ENCODE results near the gene CDT1.
"Not testable (repeated sequence)": the region's sequence is repeated elsewhere in the genome, so short reads cannot be mapped to it uniquely, and the experiment has no call there.

CDT1 gene

DNA sequence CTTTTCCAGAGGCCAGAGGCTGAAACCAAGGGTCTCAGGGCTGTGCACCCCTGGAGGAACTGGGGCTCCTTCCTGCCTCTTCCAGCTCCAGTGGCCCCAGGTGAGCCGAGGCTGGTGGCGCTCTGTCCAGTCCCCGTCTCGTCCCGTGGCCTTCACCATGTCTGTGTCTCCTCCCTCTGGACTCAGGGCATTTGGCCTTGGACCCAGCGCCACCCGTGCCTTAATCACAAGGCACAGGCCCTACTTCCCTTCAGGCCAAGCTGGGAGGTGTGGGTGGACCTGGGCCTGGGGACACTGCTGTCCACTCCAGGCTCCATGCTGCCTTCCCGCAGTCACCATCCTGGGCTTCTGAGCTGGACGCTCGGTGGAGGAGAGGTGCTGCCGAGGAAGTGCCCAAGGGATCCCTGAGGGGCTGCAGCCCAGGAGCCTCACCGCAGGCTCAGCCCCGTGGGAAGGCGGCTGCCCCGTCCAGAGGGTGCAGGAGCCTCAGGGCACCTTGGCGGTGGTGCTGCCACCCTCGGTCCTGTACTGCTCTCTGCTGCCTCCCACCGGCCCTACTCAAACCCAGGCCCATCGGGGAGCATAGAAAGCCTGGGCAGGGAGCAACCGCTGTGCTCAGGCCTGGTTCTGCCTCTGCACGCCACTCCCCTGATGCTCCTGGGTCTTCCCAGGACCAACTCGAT lies 17.7 kb downstream of the CDT1 start:
- Histone ChIP-seq H3K4me1 (ENCODE audit: insufficient read depth, low read length) (no peaks in the 10 kb centered on the region; the same call in 1 of the 2 replicates), H3K9me3 (ENCODE audit: control insufficient read depth, insufficient read depth, low read length) (no peaks in the 10 kb centered on the region), H3K9ac (ENCODE audit: low read depth, low read length) (no peak overlapping the region), H3K36me3 (ENCODE audit: insufficient read depth, low read length) (no peaks in the 10 kb centered on the region; the same call in 1 of the 2 replicates)

DNA sequence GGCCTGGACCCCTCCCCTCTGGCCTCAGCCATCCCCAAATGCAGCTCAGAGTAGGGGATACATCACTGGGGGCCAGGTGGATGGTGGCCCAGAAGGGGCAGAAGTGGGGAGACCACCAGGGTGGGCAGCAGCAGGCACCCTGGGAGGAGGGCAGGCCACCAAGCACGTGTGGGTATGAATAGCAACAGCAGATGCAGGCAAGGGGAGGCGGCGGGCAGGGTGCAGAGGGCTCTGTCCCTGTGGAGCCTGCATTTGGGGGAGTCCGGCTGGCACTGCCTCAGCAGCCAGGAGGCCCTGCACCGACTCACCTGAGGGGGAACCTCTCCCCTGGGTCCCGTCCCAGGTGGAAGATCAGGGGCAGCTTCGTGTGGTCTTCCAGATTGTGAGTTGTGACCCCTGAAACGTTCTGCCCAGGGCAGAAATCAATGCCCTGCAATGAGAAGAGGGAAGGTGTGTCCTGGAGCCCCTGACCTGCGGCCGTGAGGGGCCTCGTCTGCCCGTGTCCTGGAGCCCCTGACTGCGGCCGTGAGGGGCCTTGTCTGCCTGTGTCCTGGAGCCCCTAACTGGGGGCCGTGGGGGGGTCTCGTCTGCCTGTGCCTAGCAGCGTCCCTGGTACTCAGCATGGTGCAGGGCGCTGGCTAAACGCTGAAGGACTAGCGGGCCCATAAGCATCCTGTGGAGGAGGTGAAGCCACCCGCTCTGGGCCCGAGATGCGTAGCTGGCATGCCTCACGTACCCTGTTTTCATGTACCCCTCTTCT lies 18.9 kb downstream of the CDT1 start:
- Histone ChIP-seq H3K36me3 (ENCODE audit: insufficient read depth, low read length) (no peaks in the 10 kb centered on the region; the same call in 1 of the 2 replicates), H3K9me3 (ENCODE audit: control insufficient read depth, insufficient read depth, low read length) (no peaks in the 10 kb centered on the region), H3K9ac (ENCODE audit: low read depth, low read length) (no peak overlapping the region), H3K4me1 (ENCODE audit: insufficient read depth, low read length) (no peaks in the 10 kb centered on the region; the same call in 1 of the 2 replicates)

DNA sequence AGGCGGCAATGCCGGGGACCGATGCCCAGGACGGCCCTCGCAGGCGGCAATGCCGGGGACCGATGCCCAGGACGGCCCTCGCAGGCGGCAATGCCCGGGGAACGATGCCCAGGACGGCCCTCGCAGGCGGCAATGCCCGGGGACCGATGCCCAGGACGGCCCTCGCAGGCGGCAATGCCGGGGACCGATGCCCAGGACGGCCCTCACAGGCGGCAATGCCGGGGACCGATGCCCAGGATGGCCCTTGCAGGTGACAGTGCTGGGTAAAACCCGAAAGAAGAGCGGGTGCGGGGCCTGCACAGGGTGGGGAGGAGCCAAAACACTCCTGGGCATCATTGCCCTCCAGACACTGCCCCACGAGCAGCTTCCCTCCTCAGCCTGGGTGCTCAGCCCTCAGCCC lies 20.1 kb downstream of the CDT1 start:
- H3K9ac ChIP-seq (ENCODE audit: low read depth, low read length); H3K9me3 ChIP-seq (ENCODE audit: control insufficient read depth, insufficient read depth, low read length); H3K36me3 ChIP-seq (ENCODE audit: insufficient read depth, low read length); H3K4me1 ChIP-seq (ENCODE audit: insufficient read depth, low read length): not testable (repeated sequence)

DNA sequence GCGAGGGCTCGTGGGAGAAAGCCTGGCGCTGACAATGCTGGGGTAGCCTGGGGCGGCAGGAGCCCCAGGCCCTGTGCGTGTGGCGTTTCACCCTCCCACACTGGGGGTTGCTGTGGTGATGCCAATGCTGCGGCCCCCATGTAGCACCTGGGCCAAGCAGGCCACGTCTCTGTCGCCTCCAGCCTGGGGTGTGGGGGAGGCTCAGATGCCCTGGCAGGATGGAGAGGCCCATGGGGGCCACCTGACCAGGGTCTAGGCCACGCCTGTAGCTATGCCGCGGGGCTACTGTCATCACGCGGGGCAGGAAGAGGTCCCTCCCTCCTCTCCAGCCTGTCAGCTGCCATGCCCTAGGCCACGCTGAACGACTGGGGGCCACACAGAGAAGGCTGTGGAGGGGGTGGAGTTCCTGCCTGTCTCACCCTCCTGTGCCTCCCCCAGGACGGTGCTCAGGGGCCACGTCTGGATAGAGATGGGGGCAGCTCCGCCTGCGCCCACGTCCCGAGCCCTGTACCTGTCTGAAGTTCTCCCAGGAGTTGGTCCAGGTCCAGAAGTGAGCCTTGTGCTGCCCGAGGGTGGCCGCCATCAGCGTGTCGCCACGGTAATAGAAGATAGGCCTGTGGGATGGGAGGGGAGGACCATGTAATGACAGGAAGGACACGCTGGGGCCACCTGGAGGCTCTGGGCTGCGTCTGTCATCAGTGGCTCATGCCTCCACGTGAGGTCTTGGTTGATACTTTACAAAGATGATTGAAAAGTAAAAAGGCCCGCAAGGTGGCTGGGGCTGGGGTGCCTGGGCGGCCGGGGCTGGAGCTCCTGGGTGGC lies 20.9 kb downstream of the CDT1 start:
- no peak overlapping the region for H3K9ac ChIP-seq (ENCODE audit: low read depth, low read length)
- H3K4me1 ChIP-seq (ENCODE audit: insufficient read depth, low read length): no peaks in the 10 kb centered on the region
- H3K9me3 ChIP-seq (ENCODE audit: control insufficient read depth, insufficient read depth, low read length): no peaks in the 10 kb centered on the region
- H3K36me3 ChIP-seq (ENCODE audit: insufficient read depth, low read length): no peaks in the 10 kb centered on the region; the same call in 1 of the 2 replicates

DNA sequence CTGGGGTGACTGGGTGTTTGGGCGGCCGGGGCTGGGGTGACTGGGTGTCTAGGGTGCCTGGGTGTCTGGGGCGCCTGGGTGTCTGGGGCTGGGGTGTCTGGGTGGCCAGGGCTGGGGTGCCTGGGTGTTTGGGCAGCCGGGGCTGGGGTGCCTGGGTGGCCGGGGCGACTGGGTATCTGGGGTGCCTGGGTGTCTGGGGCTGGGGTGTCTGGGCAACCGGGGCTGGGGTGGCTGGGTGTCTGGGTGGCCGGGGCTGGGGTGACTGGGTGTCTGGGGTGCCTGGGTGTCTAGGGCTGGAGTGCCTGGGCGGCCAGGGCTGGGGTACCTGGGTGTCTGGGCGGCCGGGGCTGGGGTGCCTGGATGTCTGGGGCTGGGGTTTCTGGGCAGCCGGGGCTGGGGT lies 21.6 kb downstream of the CDT1 start:
- no peaks in the 10 kb centered on the region; the same call in 1 of the 2 replicates for H3K36me3 ChIP-seq (ENCODE audit: insufficient read depth, low read length)

DNA sequence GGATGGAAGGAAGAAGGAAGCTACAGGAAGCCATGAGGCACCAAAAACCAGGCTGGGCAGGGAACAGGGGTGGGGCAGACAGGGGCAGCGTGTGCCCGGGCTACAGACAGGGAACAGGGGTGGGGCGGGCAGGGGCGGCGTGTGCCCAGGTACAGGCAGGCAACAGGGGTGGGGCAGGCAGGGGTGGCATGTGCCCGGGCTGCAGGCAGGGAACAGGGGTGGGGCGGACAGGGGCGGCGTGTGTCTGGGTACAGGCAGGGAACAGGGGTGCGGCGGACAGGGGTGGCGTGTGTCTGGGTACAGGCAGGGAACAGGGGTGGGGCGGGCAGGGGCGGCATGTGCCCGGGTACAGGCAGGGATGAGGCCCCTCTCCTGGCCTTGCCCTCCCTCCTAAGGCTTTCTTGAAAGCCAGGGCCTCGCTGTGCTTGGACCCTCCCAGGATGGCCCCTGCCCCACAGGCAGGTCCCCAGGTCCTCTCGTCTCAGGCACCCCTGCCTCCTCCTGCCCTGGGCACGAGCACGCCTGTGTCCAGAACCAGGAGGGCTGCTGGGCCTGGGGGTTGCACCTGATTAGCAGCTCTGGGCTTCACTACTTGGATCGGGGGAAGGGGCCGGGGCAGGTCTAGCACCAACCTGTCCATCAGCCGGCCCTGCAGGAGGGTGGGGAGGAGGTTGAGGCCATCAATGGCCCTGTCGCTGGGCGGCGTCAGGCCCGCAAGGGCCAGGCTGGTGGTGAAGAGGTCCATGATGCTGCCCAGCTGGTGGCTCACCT lies 22.7 kb downstream of the CDT1 start:
- Histone ChIP-seq H3K4me1 (ENCODE audit: insufficient read depth, low read length) (no peaks in the 10 kb centered on the region), H3K9me3 (ENCODE audit: control insufficient read depth, insufficient read depth, low read length) (no peaks in the 10 kb centered on the region), H3K36me3 (ENCODE audit: insufficient read depth, low read length) (no peaks in the 10 kb centered on the region; the same call in 1 of the 2 replicates), H3K9ac (ENCODE audit: low read depth, low read length) (no peak overlapping the region)

More for the DNA sequence above, 21.6 kb downstream of the CDT1 start:
- Histone ChIP-seq H3K9me3 (ENCODE audit: control insufficient read depth, insufficient read depth, low read length) (no peaks in the 10 kb centered on the region), H3K9ac (ENCODE audit: low read depth, low read length) (no peak overlapping the region), H3K4me1 (ENCODE audit: insufficient read depth, low read length) (no peaks in the 10 kb centered on the region)

DNA sequence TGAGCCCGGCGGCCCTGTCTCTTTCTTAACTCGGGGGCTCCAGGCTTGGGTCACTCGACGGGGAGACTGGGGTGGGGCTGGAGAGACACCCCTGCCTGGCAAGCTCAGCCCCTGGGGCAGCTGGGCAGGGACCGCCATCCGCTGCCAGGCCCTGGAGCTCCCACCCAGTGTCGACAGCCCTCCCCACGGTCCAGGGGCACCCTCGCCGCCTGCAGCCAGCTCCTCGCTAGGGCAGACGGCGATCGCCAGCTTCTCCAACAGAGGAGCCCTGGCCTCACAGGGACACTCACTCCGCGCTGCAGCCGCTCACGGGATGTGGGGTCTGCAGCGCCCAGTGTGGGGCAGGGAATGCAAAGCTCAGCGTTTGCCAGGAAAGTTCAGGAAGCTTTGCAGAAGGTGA lies 24.1 kb downstream of the CDT1 start:
- no peak overlapping the region for H3K9ac ChIP-seq (ENCODE audit: low read depth, low read length)
- H3K36me3 ChIP-seq (ENCODE audit: insufficient read depth, low read length): no peaks in the 10 kb centered on the region; the same call in 1 of the 2 replicates
- no peaks in the 10 kb centered on the region for H3K9me3 ChIP-seq (ENCODE audit: control insufficient read depth, insufficient read depth, low read length)
- H3K4me1 ChIP-seq (ENCODE audit: insufficient read depth, low read length): no peaks in the 10 kb centered on the region

DNA sequence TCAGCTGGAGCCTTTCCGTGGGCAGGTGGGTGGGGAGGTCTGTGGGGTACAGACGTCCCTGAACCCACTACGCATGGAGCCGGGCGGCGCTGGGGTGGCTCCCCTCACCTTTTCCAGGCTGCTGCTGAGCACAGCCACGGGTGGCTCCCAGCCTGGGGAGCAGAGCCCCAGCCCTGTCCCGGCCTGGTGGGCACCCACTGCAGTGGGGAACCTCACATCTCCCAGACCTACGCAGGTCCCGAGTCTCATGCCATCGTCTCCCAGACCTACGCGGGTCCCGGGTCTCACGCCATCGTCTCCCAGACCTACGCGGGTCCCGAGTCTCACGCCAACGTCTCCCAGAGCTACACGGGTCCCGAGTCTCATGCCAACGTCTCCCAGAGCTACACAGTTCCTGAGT lies 25.1 kb downstream of the CDT1 start:
- Histone ChIP-seq H3K4me1 (ENCODE audit: insufficient read depth, low read length) (no peaks in the 10 kb centered on the region), H3K9ac (ENCODE audit: low read depth, low read length) (no peak overlapping the region), H3K9me3 (ENCODE audit: control insufficient read depth, insufficient read depth, low read length) (no peaks in the 10 kb centered on the region), H3K36me3 (ENCODE audit: insufficient read depth, low read length) (no peaks in the 10 kb centered on the region; the same call in 1 of the 2 replicates)

DNA sequence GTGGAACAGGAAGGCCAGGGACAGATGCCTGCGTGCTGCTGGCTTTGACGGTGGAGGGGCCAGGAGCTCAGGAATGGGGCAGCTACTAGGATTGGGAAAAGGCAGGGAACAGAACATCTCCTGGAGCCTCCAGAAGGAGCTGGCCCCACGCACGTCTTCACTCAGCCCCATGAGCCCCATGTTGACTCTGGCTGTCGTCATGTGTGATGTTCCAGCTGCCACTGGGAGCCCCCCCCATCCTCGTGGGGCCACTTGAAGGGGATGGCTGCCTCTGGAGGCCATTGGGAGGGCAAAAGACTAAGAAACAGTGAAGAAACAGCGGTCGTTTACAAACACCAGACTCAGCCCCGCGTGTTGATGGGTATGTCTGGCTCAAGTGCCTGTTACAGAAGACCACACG lies 26.7 kb downstream of the CDT1 start:
- no peaks in the 10 kb centered on the region for H3K36me3 ChIP-seq (ENCODE audit: insufficient read depth, low read length)
- H3K4me1 ChIP-seq (ENCODE audit: insufficient read depth, low read length): no peaks in the 10 kb centered on the region
- H3K9me3 ChIP-seq (ENCODE audit: control insufficient read depth, insufficient read depth, low read length): no peaks in the 10 kb centered on the region
- no peak overlapping the region for H3K9ac ChIP-seq (ENCODE audit: low read depth, low read length)

DNA sequence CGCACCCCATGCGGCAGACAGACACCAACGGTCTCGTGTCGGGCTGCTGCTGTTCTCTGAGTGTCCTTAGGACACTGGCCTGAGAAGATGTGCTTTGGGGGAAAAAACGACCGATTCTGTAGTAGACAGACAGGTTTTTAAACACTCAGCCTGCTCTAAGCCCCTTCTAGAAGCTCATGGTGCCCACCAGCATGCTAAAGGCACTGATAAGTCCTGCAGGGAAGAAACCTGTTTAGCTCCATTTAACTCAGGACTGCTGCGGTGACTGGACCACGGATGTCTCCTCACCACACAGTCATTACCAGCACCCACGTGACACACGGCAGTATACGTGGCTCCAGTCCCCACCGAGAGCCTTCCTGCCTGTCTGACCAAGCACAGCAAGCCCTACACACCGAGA lies 27.2 kb downstream of the CDT1 start:
- H3K9ac ChIP-seq (ENCODE audit: low read depth, low read length): no peak overlapping the region
- H3K36me3 ChIP-seq (ENCODE audit: insufficient read depth, low read length): no peaks in the 10 kb centered on the region
- no peaks in the 10 kb centered on the region for H3K4me1 ChIP-seq (ENCODE audit: insufficient read depth, low read length)
- H3K9me3 ChIP-seq (ENCODE audit: control insufficient read depth, insufficient read depth, low read length): no peaks in the 10 kb centered on the region

DNA sequence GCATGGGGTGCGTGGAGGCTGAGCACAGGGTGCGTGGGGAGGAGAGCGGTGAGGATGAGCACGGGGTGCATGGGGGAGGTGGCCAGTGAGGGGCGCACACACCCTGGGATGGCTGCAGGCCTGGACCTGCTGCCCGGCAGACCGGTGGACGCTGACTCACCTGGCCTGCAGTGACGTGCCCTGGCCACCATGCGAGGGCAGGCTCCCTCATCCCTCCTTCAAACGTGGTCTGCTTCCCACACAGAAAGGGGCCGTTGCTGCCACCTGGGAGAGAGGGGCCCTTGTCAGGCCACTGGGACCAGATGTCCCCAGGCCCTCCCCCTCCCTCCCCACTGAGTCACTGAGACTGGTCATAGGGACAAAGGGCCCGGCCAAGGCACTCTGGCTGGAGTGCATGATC lies 28.2 kb downstream of the CDT1 start:
- Histone ChIP-seq H3K9ac (ENCODE audit: low read depth, low read length) (no peak overlapping the region), H3K4me1 (ENCODE audit: insufficient read depth, low read length) (no peaks in the 10 kb centered on the region), H3K36me3 (ENCODE audit: insufficient read depth, low read length) (no peaks in the 10 kb centered on the region), H3K9me3 (ENCODE audit: control insufficient read depth, insufficient read depth, low read length) (no peaks in the 10 kb centered on the region)

DNA sequence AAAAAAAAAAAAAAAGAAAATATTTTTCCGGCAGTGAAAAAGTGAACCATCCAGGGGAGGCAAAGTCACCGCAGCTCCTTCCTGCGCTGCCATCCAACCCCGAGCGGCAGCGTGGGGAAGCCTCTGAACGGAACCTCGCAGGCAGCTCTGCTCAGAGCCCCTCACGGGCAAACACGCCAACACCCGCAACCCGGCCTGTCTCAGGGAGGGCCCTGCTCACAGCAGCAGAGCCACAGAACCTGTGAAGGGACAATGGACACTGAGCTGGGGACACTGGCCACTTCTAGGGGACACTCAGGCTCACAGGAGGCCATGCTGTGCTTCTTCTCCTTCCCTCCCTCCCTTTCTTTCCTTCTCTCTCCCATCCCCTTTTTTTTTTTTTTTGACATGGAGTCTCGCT lies 29.5 kb downstream of the CDT1 start:
- H3K36me3 ChIP-seq (ENCODE audit: insufficient read depth, low read length): no peaks in the 10 kb centered on the region
- H3K4me1 ChIP-seq (ENCODE audit: insufficient read depth, low read length): no peaks in the 10 kb centered on the region
- no peaks in the 10 kb centered on the region for H3K9me3 ChIP-seq (ENCODE audit: control insufficient read depth, insufficient read depth, low read length)
- no peak overlapping the region for H3K9ac ChIP-seq (ENCODE audit: low read depth, low read length)

DNA sequence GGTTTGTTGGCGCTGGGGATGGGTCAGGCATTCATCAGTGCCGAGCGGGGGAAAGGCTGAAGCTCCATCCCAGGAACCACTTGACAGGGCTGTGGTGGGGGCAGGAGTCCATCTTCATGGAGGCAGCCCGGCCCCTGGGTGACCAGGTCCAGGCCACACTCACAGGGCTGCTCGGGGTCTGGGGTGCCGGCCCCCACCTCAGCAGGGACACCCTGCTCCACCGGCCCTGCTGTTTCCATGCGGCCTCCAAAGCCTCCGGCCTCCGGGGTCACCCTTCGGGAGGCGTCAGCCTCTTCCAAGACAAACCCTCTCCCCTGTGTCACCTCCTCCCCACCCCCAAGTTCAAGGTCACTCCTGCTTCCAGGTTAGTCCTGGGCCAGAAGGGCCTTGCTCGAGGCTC lies 31.1 kb downstream of the CDT1 start:
- H3K9ac ChIP-seq (ENCODE audit: low read depth, low read length): no peak overlapping the region
- no peaks in the 10 kb centered on the region for H3K4me1 ChIP-seq (ENCODE audit: insufficient read depth, low read length)
- no peaks in the 10 kb centered on the region for H3K36me3 ChIP-seq (ENCODE audit: insufficient read depth, low read length)
- no peaks in the 10 kb centered on the region for H3K9me3 ChIP-seq (ENCODE audit: control insufficient read depth, insufficient read depth, low read length)

DNA sequence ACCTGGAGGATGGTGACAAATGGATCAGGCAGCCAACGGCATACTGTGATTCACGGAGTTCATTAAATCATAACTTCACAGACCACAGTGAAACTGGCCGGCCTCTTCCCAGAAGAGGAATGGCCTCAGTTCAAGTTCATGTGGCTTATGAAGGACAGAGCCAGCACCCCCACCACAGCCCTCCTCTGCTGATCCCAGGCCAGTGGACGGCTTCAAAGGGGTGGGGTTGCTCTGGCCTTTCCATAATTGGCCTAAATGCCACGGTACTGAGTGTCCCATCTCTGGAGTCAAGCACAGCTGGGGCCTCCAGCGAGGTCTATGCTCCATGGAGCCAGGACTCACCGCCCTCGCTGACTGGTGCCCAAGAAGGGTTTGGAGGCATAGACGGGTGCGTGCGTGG lies 31.8 kb downstream of the CDT1 start:
- Histone ChIP-seq H3K36me3 (ENCODE audit: insufficient read depth, low read length) (no peaks in the 10 kb centered on the region), H3K9ac (ENCODE audit: low read depth, low read length) (no peak overlapping the region), H3K4me1 (ENCODE audit: insufficient read depth, low read length) (no peaks in the 10 kb centered on the region), H3K9me3 (ENCODE audit: control insufficient read depth, insufficient read depth, low read length) (no peaks in the 10 kb centered on the region)
